OCI-LY7 (cell line): Measurements from ENCODE around the gene LRRC74B. TPM values are rescaled to one million over a fixed set of nuclear protein-coding genes. Genes with fewer than 3 reads are reported as not detected.

Source experiments
- BruUV-seq: library from RNA; stranded (reverse); fragments of 400-500 nt; replicated peaks from 2 replicates; lab custom pipeline; 2021; lab: Mats Ljungman, UMichigan
- CTCF ChIA-PET: fragments of 300-600 bp; sonication (Branson Sonifier 250); formaldehyde crosslinking; loops from one replicate; lab custom pipeline; 2022; ENCODE audit warnings: antibody characterized with exemption; ENCODE audit not compliant: unreplicated experiment; lab: Charles Lee
- POLR2A ChIA-PET: fragments of 300-600 bp; sonication (Branson Sonifier 250); formaldehyde crosslinking; loops from one replicate; lab custom pipeline; 2022; ENCODE audit warnings: antibody characterized with exemption; lab: Charles Lee
- DNase-seq: peaks from one replicate; pipeline ENCODE4 v3.0.0-alpha.2; 2015; ENCODE audit warnings: low spot score
- H2AFZ ChIP-seq: fragments of 200-600 bp; sonication (generic), shearing (Covaris generic); 2 replicates; pipeline ENCODE4 v1.6.1; 2014; ENCODE audit warnings: mild to moderate bottlenecking, antibody characterized with exemption, low read length, moderate library complexity
- H3K27ac ChIP-seq: fragments of 200-600 bp; sonication (generic); 2 replicates; pipeline ENCODE4 v1.5.1; 2014; ENCODE audit warnings: mixed run types, low read depth, mild to moderate bottlenecking, moderate library complexity, low read length, inconsistent platforms; ENCODE audit not compliant: poor library complexity, severe bottlenecking
- H3K36me3 ChIP-seq: fragments of 200-600 bp; sonication (generic); 2 replicates; pipeline ENCODE4 v1.6.1; 2014; ENCODE audit warnings: mild to moderate bottlenecking, antibody characterized with exemption, low read length, moderate library complexity, mixed read lengths; ENCODE audit not compliant: insufficient read depth
- H3K4me1 ChIP-seq: fragments of 200-600 bp; sonication (generic); 2 replicates; pipeline ENCODE4 v1.5.1; 2014; ENCODE audit warnings: mild to moderate bottlenecking, low read length; ENCODE audit not compliant: insufficient read depth, poor library complexity, severe bottlenecking
- H3K4me2 ChIP-seq: fragments of 200-600 bp; sonication (generic); 2 replicates; pipeline ENCODE4 v1.6.1; 2014; ENCODE audit warnings: mild to moderate bottlenecking, low read length
- H3K4me3 ChIP-seq: fragments of 200-600 bp; sonication (generic); 2 replicates; pipeline ENCODE4 v1.5.1; 2014; ENCODE audit warnings: mild to moderate bottlenecking, low read depth, low read length; ENCODE audit not compliant: poor library complexity, severe bottlenecking
- H3K79me2 ChIP-seq: fragments of 200-600 bp; sonication (generic); 2 replicates; pipeline ENCODE4 v1.6.1; 2016; ENCODE audit warnings: low read depth, mild to moderate bottlenecking, low read length, moderate library complexity, mixed read lengths; ENCODE audit not compliant: insufficient read depth
- H3K9me2 ChIP-seq: fragments of 200-600 bp; sonication (generic); 2 replicates; pipeline ENCODE4 v1.6.1; 2016; ENCODE audit warnings: mild to moderate bottlenecking, low read length, mixed read lengths; ENCODE audit not compliant: insufficient read depth
- H3K9me3 ChIP-seq: fragments of 200-600 bp; sonication (generic); 2 replicates; pipeline ENCODE4 v1.6.1; 2014; ENCODE audit warnings: mild to moderate bottlenecking, mixed run types, low read length, mixed read lengths
- H4K20me1 ChIP-seq: fragments of 200-600 bp; sonication (generic); 2 replicates; pipeline ENCODE4 v1.6.1; 2014; ENCODE audit warnings: mild to moderate bottlenecking, antibody characterized with exemption, low read length, moderate library complexity, mixed read lengths; ENCODE audit not compliant: insufficient read depth
- CTCF ChIP-seq: fragments of 200-600 bp; sonication (generic); conservative IDR thresholded peaks from 2 replicates; pipeline ENCODE4 v1.5.1; 2014; ENCODE audit warnings: mild to moderate bottlenecking, antibody characterized with exemption, low read length, moderate library complexity, mixed read lengths
- EZH2phosphoT487 ChIP-seq: fragments of 200-600 bp; sonication (generic); IDR thresholded peaks from 2 replicates; pipeline ENCODE4 v1.6.1; 2018; ENCODE audit warnings: low read depth, borderline replicate concordance, mild to moderate bottlenecking, mixed run types, antibody characterized with exemption, low read length, moderate library complexity, mixed read lengths
- intact Hi-C: fragments of 100-400 bp; cut with micrococcal nuclease; formaldehyde crosslinking; loops from one replicate; pipeline ENCODE4 v1.10.0; 2022; ENCODE audit not compliant: unreplicated experiment
- total RNA-seq, 2 experiments: library from RNA; depleted of rRNA in 1 of 2; stranded (reverse); fragments of >200 nt in 1 of 2; shearing (Covaris generic) in 1 of 2; gene quantifications; 2 replicates each; pipeline ENCODE4 v1.2.3, GENCODE V29; 2014 to 2022

LRRC74B gene
- total RNA-seq, 2 experiments from 2014 or later, result not detected

GRCh38 chr22:21099578-21099977, 53.8 kb downstream of the LRRC74B start:
- Histone ChIP-seq H4K20me1 (no peaks in the 10 kb centered on the region), H3K4me3 (no peak overlapping the region), H3K4me2 (no peak overlapping the region), H3K27ac (no peak overlapping the region), H3K9me3 (no peaks in the 10 kb centered on the region), H3K9me2 (no peaks in the 10 kb centered on the region), H3K79me2 (no peaks in the 10 kb centered on the region), H3K36me3 (no peaks in the 10 kb centered on the region), H2AFZ (no peak overlapping the region), H3K4me1 (peaks cover 3% of the 10 kb centered on the region)
- ChIA-PET POLR2A (interaction anchor here (0.6 kb wide), 2 partner anchors 122 to 598 kb away, joined by 3 read pairs; no protein-coding TSS in a partner anchor), CTCF (no interaction called here)
- TF ChIP-seq EZH2phosphoT487 (no peak), CTCF (no peak)
- no peak for DNase-seq
- BruUV-seq, result no TSS peak
- intact Hi-C loops, result loop anchor here (10.0 kb wide), 1 partner anchor 75 kb away; no protein-coding TSS in a partner anchor

GRCh38 chr22:21100149-21101032, 54.6 kb downstream of the LRRC74B start:
- Histone ChIP-seq H2AFZ (no peak overlapping the region), H3K9me3 (no peaks in the 10 kb centered on the region), H3K9me2 (no peaks in the 10 kb centered on the region), H3K36me3 (no peaks in the 10 kb centered on the region), H3K4me3 (no peak overlapping the region), H3K79me2 (no peaks in the 10 kb centered on the region), H3K27ac (no peak overlapping the region), H3K4me1 (peaks cover 3% of the 10 kb centered on the region), H3K4me2 (no peak overlapping the region), H4K20me1 (no peaks in the 10 kb centered on the region)
- CTCF ChIA-PET, result no interaction called here
- intact Hi-C loops, result no loop called here
- no TSS peak for BruUV-seq
- TF ChIP-seq CTCF (no peak), EZH2phosphoT487 (no peak)
- DNase-seq, result no peak
- POLR2A ChIA-PET, result interaction anchor here (0.6 kb wide), 1 partner anchor 123 kb away, joined by 3 read pairs; no protein-coding TSS in a partner anchor
